Erythroblast (primary cell): ENCODE results near the gene PHKG2.

Experiments
- GATA1 ChIP-seq: IDR thresholded peaks from 2 replicates; pipeline ENCODE4 v1.6.1; 2011; ENCODE audit warnings: low read depth, mild to moderate bottlenecking, control low read depth, low read length, moderate library complexity
- POLR2A ChIP-seq: IDR thresholded peaks from 2 replicates; pipeline ENCODE4 v1.6.1; 2011; ENCODE audit warnings: mild to moderate bottlenecking, low read length

GRCh38 chr16:30721606-30722005 is 26.6 kb upstream of the PHKG2 start:
- no peak for TF ChIP-seq POLR2A
- no peak for TF ChIP-seq GATA1
